NCI-H526 (cell line): ENCODE results near the gene ARHGEF19.
A peak's percentile ranks its signal among the peaks of the same experiment; 100 is the strongest.
"Not testable (repeated sequence)": the region's sequence is repeated elsewhere in the genome, so short reads cannot be mapped to it uniquely, and the experiment has no call there.

ENCODE experiments used
- DNase-seq, 2 experiments: peaks; one replicate each; lab custom pipeline; 2025; lab: John Stamatoyannopoulos, UW

The ARHGEF19 gene

GRCh38 chr1:16166117-16166516 is 46.3 kb downstream of the ARHGEF19 start:
- no peak for DNase-seq

GRCh38 chr1:16165548-16165947 is 46.9 kb downstream of the ARHGEF19 start:
- peak in 1 of 2 experiments; percentile 33 for DNase-seq

GRCh38 chr1:16165073-16165364 is 47.4 kb downstream of the ARHGEF19 start:
- DNase-seq = no peak

- DNase-seq = peak; percentile 28 to 67
Measured at GRCh38 chr1:16164213-16165072, 48.0 kb downstream of the ARHGEF19 start.

GRCh38 chr1:16163608-16164212 is 48.7 kb downstream of the ARHGEF19 start:
- DNase-seq = not testable (repeated sequence)

GRCh38 chr1:16162163-16162822 is 50.2 kb downstream of the ARHGEF19 start:
- no peak for DNase-seq

GRCh38 chr1:16161717-16162116 is 50.7 kb downstream of the ARHGEF19 start:
- DNase-seq = no peak

- DNase-seq = no peak
Measured at GRCh38 chr1:16158993-16159831, 53.2 kb downstream of the ARHGEF19 start.

GRCh38 chr1:16158025-16158424 is 54.4 kb downstream of the ARHGEF19 start:
- DNase-seq = no peak

- DNase-seq = no peak
Measured at GRCh38 chr1:16156848-16157495, 55.5 kb downstream of the ARHGEF19 start.

GRCh38 chr1:16155537-16156410 is 56.7 kb downstream of the ARHGEF19 start, which contains the start of gene EPHA2:
Gene EPHA2, minus strand, starts transcription at chr1:16156069. Its CDS starts 137 bp downstream, at chr1:16155932.
- DNase-seq = peak; percentile 54 to 73

GRCh38 chr1:16153999-16154673 is 58.3 kb downstream of the ARHGEF19 start:
- no peak for DNase-seq

- no peak for DNase-seq
Measured at GRCh38 chr1:16153096-16153998, 59.1 kb downstream of the ARHGEF19 start.

- no peak for DNase-seq
Measured at GRCh38 chr1:16152481-16153087, 59.9 kb downstream of the ARHGEF19 start.

GRCh38 chr1:16151995-16152384 is 60.5 kb downstream of the ARHGEF19 start:
- DNase-seq = no peak

- DNase-seq = peak in 1 of 2 experiments; percentile 48
Measured at GRCh38 chr1:16151196-16151994, 61.1 kb downstream of the ARHGEF19 start.

- no peak for DNase-seq
Measured at GRCh38 chr1:16150508-16150907, 61.9 kb downstream of the ARHGEF19 start.
